GM12892 (cell line): ENCODE data around the gene TP73.

Experiments used
- POLR2A ChIP-seq: IDR thresholded peaks from 2 replicates; pipeline ENCODE4 v1.6.1; 2011; ENCODE audit warnings: low read depth, low read length, control low read depth
- TAF1 ChIP-seq: IDR thresholded peaks from 2 replicates; pipeline ENCODE4 v1.6.1; 2011; ENCODE audit warnings: low read depth, mild to moderate bottlenecking, control low read depth, low read length, borderline replicate concordance

DNA sequence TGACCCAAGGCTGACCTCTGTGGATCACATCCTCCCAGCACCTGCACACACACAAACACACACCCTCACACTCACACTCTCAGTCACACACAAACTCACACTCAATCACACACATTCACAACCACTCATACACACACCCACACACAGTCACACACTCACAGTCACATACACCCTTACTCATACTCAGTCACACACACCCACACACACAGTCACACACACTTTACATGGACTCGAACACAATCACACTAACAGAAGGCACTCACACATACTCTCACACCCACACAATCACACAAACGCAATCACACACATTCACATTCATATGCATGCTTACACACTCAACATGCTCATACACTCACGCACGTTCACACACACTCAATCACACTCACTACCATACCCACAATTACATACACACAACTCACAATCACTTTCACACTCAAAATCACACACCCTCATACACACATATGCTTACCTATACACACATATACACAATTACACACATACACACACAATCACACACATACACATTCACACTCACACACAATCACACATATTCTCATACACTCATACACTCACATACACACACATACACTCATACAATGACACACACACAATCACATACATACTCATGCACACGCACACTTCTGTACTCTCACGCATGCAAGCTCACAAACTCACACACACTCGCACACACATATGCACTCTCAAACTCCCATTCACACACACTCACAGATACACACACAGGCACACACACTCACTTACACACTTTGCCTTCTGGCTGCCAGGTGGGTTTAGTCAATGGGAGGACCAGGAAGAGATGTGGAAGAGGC, 47.1 kb upstream of the TP73 start:
- TF ChIP-seq POLR2A (no peak), TAF1 (no peak)
